ENCODE data around the gene SCMH1.

SCMH1 gene

GRCh38 chr1:41097105-41097504 lies 145.0 kb downstream of the SCMH1 start:
- Mint-ChIP-seq H3K9me3 (no peaks in the 10 kb centered on the region), H3K4me3 (no peak overlapping the region), H3K36me3 (ENCODE audit: low read depth) (peaks cover 2% of the 10 kb centered on the region), H3K4me1 (no peaks in the 10 kb centered on the region), H3K27ac (no peak overlapping the region), H3K27me3 (no peaks in the 10 kb centered on the region)
- ATAC-seq: no peak
- DNase-seq: no peak

GRCh38 chr1:41093826-41094225 lies 148.3 kb downstream of the SCMH1 start:
- Mint-ChIP-seq H3K27me3 (no peaks in the 10 kb centered on the region), H3K36me3 (ENCODE audit: low read depth) (peaks cover 11% of the 10 kb centered on the region), H3K4me1 (no peaks in the 10 kb centered on the region), H3K4me3 (no peak overlapping the region), H3K9me3 (no peaks in the 10 kb centered on the region), H3K27ac (no peak overlapping the region)
- ATAC-seq: no peak
- no peak for DNase-seq

DNA sequence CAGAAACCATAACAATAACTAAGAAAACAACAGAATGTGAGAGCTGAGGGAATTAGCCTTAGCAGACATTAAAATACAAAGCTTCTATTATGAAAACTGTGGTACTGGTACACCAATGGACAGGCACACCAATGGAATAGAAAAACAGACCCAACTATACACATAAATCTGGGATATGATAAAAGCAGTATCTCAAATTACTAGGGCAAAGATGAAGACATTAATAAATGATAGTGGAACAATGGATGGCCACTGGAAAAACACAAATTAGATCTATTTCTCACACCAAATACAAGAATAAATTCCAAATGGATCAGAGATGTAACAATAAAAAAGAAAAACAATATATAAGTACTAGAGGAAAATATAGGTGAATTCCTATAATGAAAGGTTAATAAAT lies 155.2 kb downstream of the SCMH1 start:
- Mint-ChIP-seq H3K9me3 (no peaks in the 10 kb centered on the region), H3K36me3 (ENCODE audit: low read depth) (peaks cover 11% of the 10 kb centered on the region), H3K4me1 (no peaks in the 10 kb centered on the region), H3K27me3 (no peaks in the 10 kb centered on the region), H3K4me3 (no peak overlapping the region), H3K27ac (no peak overlapping the region)
- no peak for DNase-seq
- ATAC-seq: no peak

GRCh38 chr1:41078616-41079015 lies 163.5 kb downstream of the SCMH1 start:
- Mint-ChIP-seq H3K9me3 (peaks cover 9% of the 10 kb centered on the region), H3K27me3 (no peaks in the 10 kb centered on the region), H3K4me3 (no peak overlapping the region), H3K27ac (no peak overlapping the region), H3K36me3 (ENCODE audit: low read depth) (peaks cover 14% of the 10 kb centered on the region), H3K4me1 (no peaks in the 10 kb centered on the region)
- DNase-seq (no peak), ATAC-seq (no peak)

- no peaks in the 10 kb centered on the region for H3K4me1 Mint-ChIP-seq
- no peak overlapping the region for H3K27ac Mint-ChIP-seq
- peaks cover 18% of the 10 kb centered on the region for H3K36me3 Mint-ChIP-seq (ENCODE audit: low read depth)
- no peaks in the 10 kb centered on the region for H3K27me3 Mint-ChIP-seq
- DNase-seq: no peak
- H3K9me3 Mint-ChIP-seq: peaks cover 9% of the 10 kb centered on the region
- no peak for ATAC-seq
- no peak overlapping the region for H3K4me3 Mint-ChIP-seq
These were observed 163.9 kb downstream of the SCMH1 start for GRCh38 chr1:41078193-41078592.

DNA sequence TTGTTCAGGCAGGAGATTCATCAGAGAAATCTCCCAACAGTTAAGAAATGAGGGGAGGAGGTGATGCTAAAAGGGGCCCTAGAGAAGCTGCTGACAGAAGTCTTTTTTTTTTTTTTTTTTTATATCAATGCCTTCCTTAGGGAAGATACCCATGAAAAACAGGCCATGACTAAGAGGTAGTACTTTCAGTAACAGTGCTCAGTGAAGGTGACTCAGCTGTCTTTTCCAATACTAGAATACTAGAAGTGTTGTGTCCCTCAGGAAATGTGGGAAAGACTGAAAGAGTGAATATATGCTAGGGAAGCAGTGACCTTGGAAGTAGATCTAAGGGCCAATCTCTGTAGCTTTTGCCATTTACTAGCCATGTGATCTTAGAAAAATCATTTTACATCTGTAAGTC lies 168.1 kb downstream of the SCMH1 start:
- DNase-seq: no peak
- Mint-ChIP-seq H3K36me3 (ENCODE audit: low read depth) (peaks cover 17% of the 10 kb centered on the region), H3K4me3 (no peak overlapping the region)

DNA sequence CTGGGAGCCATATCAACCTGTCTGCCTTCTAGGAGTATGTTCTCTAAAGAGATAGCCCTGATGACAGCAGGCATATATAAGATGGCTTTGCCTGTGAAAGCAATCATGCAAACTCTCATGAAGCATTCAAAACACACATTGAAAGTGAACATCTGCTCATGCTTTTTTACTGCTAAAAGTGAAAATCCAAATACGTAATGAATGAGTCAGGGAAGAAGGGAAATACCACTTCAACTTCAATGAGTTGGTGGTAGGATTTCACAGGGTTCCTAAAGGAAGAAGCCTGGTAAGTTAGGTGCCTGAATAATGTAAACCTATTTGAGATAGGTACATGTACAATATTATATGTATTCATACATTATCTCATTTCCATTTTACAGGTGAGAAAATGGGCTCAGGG lies 170.1 kb downstream of the SCMH1 start:
- no peak overlapping the region for H3K27ac Mint-ChIP-seq
- ATAC-seq: no peak
- no peaks in the 10 kb centered on the region for H3K9me3 Mint-ChIP-seq
- H3K27me3 Mint-ChIP-seq: no peaks in the 10 kb centered on the region
- H3K36me3 Mint-ChIP-seq (ENCODE audit: low read depth): peaks cover 18% of the 10 kb centered on the region
- no peak for DNase-seq
- H3K4me3 Mint-ChIP-seq: no peak overlapping the region
- H3K4me1 Mint-ChIP-seq: no peaks in the 10 kb centered on the region

More for the DNA sequence above, 168.1 kb downstream of the SCMH1 start:
- no peaks in the 10 kb centered on the region for H3K27me3 Mint-ChIP-seq
- no peak overlapping the region for H3K27ac Mint-ChIP-seq
- H3K4me1 Mint-ChIP-seq: no peaks in the 10 kb centered on the region
- peaks cover 9% of the 10 kb centered on the region for H3K9me3 Mint-ChIP-seq
- ATAC-seq: no peak

DNA sequence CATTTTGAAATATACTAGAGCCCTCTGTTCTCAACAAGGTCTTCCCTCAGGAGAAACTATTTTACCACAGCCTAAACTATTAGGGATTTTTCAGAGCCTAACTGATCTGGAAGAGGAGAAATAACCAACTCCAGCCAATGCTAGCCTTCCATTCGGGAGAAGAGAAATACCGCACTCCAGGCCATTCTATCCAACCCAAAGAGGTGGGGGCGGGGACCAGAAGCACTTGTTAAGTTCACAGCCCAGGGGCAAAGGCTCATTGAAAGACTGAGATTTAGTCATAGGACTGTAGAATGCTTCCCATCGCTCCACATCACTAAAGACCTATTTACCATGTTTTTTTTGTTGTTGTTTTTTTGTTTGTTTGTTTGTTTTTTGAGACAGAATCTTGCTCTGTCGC lies 185.2 kb downstream of the SCMH1 start:
- no peak for ATAC-seq
- Mint-ChIP-seq H3K27ac (no peak overlapping the region), H3K27me3 (no peaks in the 10 kb centered on the region), H3K9me3 (no peaks in the 10 kb centered on the region), H3K4me1 (no peaks in the 10 kb centered on the region), H3K36me3 (ENCODE audit: low read depth) (peaks cover 37% of the 10 kb centered on the region), H3K4me3 (no peak overlapping the region)
- DNase-seq: no peak

DNA sequence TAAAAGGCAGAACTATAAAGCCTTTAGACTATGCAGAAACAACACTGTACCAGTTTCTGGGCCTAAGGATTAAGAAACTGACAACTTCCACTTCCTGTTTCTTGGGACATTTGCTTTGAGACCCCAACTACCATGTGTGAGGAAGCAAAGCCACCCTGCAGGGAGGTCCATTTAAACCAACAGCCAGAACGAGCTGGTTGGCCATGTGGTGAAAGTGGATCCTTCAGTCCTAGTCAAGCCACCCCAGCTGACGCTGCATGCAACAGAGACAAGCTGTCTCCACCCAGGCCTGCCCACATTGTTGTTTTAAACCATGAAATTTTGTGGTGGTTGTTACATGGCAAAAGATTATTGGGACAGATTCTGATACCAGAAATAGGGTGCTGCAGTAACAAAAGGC lies 188.8 kb downstream of the SCMH1 start:
- Mint-ChIP-seq H3K36me3 (ENCODE audit: low read depth) (peaks cover 25% of the 10 kb centered on the region), H3K4me1 (no peaks in the 10 kb centered on the region), H3K27ac (no peak overlapping the region), H3K9me3 (no peaks in the 10 kb centered on the region), H3K4me3 (no peak overlapping the region), H3K27me3 (no peaks in the 10 kb centered on the region)
- DNase-seq (no peak), ATAC-seq (no peak)

DNA sequence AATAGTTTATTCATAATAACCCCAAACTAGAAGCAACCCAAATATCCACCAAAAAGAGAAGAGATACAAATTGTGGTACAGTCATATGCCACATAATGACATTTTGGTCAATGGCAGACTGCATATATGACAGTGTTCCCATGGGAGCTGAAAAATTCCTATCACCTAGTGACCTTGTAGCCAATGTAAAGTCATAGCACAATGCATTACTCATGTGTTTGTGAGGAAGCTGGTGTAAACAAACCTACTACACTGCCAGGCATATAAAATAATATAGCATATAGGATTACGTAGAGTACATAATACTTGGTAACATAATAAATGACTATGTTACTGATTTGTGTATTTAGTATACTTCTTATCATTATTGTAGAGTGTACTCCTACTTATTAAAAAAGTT lies 191.1 kb downstream of the SCMH1 start:
- Mint-ChIP-seq H3K4me3 (no peak overlapping the region), H3K27ac (no peak overlapping the region), H3K9me3 (no peaks in the 10 kb centered on the region), H3K27me3 (no peaks in the 10 kb centered on the region), H3K36me3 (ENCODE audit: low read depth) (peaks cover 23% of the 10 kb centered on the region), H3K4me1 (no peaks in the 10 kb centered on the region)
- ATAC-seq (no peak), DNase-seq (no peak)

GRCh38 chr1:41048540-41048939 lies 193.6 kb downstream of the SCMH1 start:
- peaks cover 27% of the 10 kb centered on the region for H3K36me3 Mint-ChIP-seq (ENCODE audit: low read depth)
- no peak for DNase-seq
- H3K27me3 Mint-ChIP-seq: no peaks in the 10 kb centered on the region
- peaks cover 4% of the 10 kb centered on the region for H3K4me1 Mint-ChIP-seq
- ATAC-seq: no peak
- H3K4me3 Mint-ChIP-seq: no peak overlapping the region
- no peak overlapping the region for H3K27ac Mint-ChIP-seq
- H3K9me3 Mint-ChIP-seq: no peaks in the 10 kb centered on the region

GRCh38 chr1:41046347-41046775 lies 195.7 kb downstream of the SCMH1 start:
- no peak for DNase-seq
- peaks cover 20% of the 10 kb centered on the region for H3K36me3 Mint-ChIP-seq (ENCODE audit: low read depth)
- peaks cover 4% of the 10 kb centered on the region for H3K4me1 Mint-ChIP-seq
- no peak overlapping the region for H3K27ac Mint-ChIP-seq
- no peak for ATAC-seq
- H3K9me3 Mint-ChIP-seq: no peaks in the 10 kb centered on the region
- no peaks in the 10 kb centered on the region for H3K27me3 Mint-ChIP-seq
- no peak overlapping the region for H3K4me3 Mint-ChIP-seq

DNA sequence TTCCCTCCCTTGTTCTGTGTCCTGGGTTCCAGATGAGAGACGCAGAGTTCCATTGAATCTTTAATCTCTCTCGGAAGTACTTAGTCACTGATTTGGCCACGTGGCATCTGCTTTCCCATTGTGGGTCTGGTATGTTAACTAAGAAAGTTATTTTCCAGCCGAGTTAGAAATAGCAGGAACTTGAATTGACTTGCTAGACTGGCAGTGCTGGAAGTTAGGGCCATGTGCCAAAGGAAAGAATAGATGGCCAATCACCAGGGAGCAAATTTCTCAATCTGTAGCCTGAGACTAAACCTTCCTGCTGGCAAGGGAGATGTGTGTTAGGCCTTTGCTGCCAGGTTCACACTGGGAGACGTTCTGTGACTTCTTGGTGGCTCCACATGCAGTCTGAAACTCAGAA lies 196.4 kb downstream of the SCMH1 start:
- no peak for ATAC-seq
- no peaks in the 10 kb centered on the region for H3K9me3 Mint-ChIP-seq
- no peaks in the 10 kb centered on the region for H3K27me3 Mint-ChIP-seq
- DNase-seq: no peak
- H3K4me1 Mint-ChIP-seq: peaks cover 4% of the 10 kb centered on the region
- peaks cover 24% of the 10 kb centered on the region for H3K36me3 Mint-ChIP-seq (ENCODE audit: low read depth)
- no peak overlapping the region for H3K27ac Mint-ChIP-seq
- no peak overlapping the region for H3K4me3 Mint-ChIP-seq

- DNase-seq (no peak), ATAC-seq (no peak)
- Mint-ChIP-seq H3K4me1 (peaks cover 4% of the 10 kb centered on the region), H3K27ac (no peak overlapping the region), H3K9me3 (no peaks in the 10 kb centered on the region), H3K36me3 (ENCODE audit: low read depth) (peaks cover 23% of the 10 kb centered on the region), H3K4me3 (no peak overlapping the region), H3K27me3 (no peaks in the 10 kb centered on the region)
These were observed 197.9 kb downstream of the SCMH1 start for GRCh38 chr1:41044187-41044586.

GRCh38 chr1:41041614-41042270 lies 200.4 kb downstream of the SCMH1 start:
- no peak for DNase-seq
- Mint-ChIP-seq H3K4me1 (peaks cover 4% of the 10 kb centered on the region), H3K9me3 (no peaks in the 10 kb centered on the region), H3K27me3 (no peaks in the 10 kb centered on the region), H3K27ac (no peak overlapping the region), H3K4me3 (no peak overlapping the region), H3K36me3 (ENCODE audit: low read depth) (peaks cover 24% of the 10 kb centered on the region)
- no peak for ATAC-seq

- H3K27me3 Mint-ChIP-seq: no peaks in the 10 kb centered on the region
- DNase-seq (no peak), ATAC-seq (no peak)
- H3K36me3 Mint-ChIP-seq (ENCODE audit: low read depth): peaks cover 22% of the 10 kb centered on the region
- H3K27ac Mint-ChIP-seq: no peak overlapping the region
- no peaks in the 10 kb centered on the region for H3K9me3 Mint-ChIP-seq
- no peaks in the 10 kb centered on the region for H3K4me1 Mint-ChIP-seq
- H3K4me3 Mint-ChIP-seq: no peak overlapping the region
These were observed 204.0 kb downstream of the SCMH1 start for GRCh38 chr1:41038110-41038509.

All from activated naive CD8-positive, alpha-beta T cell treated with anti-CD3 and anti-CD28 coated beads, Interleukin-2, amount 50 U/mL, for 24 hours (primary cell).